HG02885 (cell line): ENCODE results near the gene FLT4.

Experiments used
- ATAC-seq: cut with Tn5 transposase; IDR thresholded peaks from one replicate; pipeline ENCODE4 v1.9.1; 2021; ENCODE audit warnings: mild to moderate bottlenecking; ENCODE audit not compliant: unreplicated experiment, poor library complexity

The FLT4 gene

DNA sequence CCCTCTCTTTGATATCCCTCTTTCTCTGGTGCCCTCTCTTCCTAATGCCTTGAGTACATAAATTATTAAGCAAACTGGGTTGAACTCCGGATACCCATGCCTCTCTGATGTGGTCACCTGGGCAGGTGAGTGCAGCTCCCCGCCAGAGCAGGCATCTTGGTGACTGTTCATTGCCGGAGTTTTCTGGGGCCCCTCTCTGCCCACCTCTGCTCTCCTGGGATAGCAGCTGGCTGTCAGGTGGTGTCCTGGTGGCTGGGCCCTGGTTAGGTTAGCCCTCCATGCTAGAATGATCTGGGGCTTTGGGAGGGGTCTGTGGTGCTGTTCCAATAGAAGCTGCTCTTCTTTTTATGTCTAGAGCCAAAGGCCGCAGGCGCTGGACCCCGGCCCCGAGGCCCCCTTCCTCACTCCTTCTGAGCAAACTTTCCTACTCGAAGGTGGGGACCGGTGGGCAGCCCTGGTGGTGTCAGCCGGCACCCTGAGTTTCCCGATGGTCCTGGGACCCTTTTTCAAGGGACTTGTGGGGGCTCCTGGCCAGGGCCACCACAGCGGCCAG lies 53.2 kb downstream of the FLT4 start:
- ATAC-seq, result no peak

DNA sequence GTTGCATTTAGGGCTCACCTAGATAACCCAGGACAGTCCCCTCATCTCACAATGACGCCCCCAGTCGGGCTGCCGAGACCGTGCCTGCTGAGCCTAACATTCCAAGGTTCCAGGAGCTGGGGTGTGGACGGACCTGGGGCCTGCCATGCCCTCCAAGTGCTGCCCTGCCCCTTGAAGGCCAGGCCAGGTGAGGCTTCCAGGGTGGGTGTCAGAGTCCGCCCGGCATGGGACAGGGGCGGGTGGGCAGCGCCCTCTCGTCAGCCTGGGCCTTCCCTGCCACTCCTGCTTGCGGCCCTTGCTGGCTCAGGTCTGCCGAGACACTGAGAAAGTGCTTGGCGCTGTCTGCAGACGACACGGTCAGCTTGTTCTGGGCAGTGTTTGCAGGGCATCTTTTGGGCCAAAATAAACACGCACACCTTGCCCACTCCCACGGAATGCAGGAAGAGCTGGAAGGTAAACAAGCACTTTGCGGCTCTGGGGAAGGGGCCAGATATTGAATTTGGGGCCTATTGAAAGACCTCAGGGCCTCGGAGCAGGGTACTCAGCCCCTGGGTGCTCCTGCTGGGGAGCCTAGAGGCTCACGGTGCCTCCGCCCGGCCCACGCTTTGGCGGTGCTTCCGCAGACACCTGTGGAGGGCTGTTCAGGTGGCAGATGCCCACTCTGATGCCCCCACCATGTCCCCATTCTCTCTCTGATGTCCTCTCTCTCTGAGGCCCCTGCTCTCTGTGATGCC lies 53.9 kb downstream of the FLT4 start:
- no peak for ATAC-seq

- no peak for ATAC-seq
These were observed 54.4 kb downstream of the FLT4 start for GRCh38 chr5:180595046-180595379.

- ATAC-seq, result no peak
These were observed 54.9 kb downstream of the FLT4 start for GRCh38 chr5:180594311-180595045.

DNA sequence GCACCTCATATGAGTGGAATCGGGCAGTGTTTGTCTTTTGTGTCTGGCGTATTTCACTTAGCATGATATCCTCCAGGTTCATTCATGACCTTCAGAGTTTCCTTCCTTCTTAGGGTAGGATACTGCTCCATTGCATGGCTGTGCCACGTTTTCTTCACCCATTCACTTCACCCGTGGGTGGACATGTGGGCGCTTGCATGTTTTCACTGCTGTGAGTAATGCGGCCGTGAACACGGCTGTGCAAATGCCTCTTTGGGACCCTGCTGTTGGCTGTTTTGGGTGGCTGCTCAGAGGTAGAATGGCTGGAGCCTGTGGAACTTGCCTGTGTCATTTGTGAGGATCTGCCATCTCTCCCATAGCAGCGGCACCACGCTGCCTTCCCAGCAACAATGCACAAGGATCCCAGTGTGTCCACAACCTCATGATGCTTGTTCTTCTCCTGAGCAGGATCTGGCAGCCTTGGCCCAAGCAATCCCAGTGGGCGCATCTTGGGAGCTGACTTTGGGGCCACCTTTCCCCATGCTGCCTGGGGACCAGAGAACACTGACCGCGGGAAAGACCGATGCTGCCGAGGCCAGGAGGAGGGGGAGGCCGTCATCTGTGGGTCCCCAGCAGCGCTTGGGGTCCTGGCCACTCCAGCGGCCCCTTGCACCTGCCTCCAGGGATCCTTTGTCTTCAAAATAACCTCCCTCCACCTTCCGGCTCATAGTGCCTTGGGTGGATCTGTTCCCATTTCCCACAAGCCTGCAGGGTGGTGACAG lies 55.8 kb downstream of the FLT4 start:
- no peak for ATAC-seq

GRCh38 chr5:180592176-180592575 lies 57.2 kb downstream of the FLT4 start:
- no peak for ATAC-seq

DNA sequence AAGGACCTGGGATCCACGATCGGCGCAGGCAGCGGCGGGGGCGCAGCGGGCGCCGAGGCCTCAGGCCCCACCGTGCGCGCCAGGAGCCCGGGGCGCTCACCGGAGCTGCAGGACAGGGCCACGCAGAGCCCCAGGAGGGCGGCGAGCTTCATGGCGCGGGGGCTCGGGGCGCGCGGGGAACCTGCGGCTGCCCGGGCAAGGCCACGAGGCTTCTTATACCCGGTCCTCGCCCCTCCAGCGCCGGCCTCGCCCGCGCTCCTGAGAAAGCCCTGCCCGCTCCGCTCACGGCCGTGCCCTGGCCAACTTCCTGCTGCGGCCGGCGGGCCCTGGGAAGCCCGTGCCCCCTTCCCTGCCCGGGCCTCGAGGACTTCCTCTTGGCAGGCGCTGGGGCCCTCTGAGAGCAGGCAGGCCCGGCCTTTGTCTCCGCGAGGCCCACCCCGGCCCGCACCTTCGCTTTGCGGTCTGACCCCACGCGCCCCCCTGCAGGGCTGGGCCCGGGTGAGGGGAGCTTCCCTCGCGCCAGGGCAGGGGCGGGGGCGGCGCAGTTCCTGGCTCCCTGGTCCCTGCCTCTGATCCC lies 58.0 kb downstream of the FLT4 start, which contains the start of gene SCGB3A1:
Gene SCGB3A1, minus strand, starts transcription at position 189 of the 577 bp plus-strand sequence. Its CDS starts 37 bp downstream, at position 152.
- no peak for ATAC-seq

- no peak for ATAC-seq
These were observed 58.7 kb downstream of the FLT4 start for GRCh38 chr5:180590543-180591310.

GRCh38 chr5:180589771-180590542 lies 59.4 kb downstream of the FLT4 start:
- no peak for ATAC-seq

DNA sequence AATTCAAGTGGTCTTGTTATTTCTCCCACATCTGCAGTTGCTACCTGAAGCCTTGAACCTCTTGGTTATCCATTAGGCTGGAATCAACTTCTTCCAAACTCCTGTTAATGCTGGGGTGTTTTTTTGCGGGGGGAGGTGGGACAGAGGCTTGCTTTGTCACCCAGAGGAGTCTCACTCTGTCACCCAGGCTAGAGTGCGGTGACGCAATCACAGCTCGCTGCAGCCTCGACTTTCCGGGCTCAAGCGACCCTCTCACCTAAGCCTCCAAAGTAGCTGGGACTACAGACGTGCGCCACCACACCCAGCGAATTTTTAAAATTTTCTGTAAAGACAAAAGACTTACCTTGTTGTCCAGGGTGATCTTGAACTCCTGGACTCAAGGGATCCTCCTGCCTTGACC lies 62.5 kb downstream of the FLT4 start:
- no peak for ATAC-seq

- ATAC-seq, result no peak
These were observed 63.2 kb downstream of the FLT4 start for GRCh38 chr5:180586204-180586603.

DNA sequence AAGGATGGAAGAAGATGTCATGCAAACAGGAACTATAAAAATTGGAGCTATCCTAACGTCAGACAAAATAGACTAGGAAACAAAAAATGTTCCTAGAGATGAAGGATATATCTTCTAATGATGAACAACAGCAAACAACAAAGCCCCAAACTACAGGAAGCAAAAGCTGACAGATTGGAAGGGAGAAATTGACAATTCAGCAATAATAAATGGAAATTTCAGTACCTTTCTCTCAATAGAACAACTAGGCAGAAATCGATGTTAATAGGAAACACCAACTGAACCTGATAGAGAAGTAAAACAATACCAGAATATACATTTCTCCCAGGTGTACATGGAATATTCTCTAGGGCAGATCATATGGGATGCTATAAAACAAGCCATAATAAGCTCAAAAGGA lies 65.7 kb downstream of the FLT4 start:
- ATAC-seq, result no peak

DNA sequence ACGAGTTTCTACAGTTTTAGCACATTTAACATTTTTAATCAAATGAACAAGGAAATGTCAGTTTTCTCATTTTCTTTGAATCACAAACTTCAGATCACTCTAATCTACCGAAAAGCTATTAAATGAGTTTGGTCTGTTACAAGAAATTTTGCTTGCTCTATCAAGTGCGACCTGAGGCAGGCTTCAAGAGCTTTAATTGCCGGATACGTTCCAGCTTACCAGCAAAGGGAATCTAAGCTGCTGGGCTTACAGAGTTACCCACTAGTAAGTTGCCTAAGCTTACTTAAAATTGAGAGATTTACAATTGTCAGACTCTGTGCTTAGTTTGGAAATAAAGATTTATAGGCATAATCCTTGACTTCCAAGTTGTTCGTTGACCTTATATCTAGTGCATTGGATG lies 68.7 kb downstream of the FLT4 start:
- ATAC-seq, result no peak

GRCh38 chr5:180575571-180575970 lies 73.8 kb downstream of the FLT4 start:
- ATAC-seq, result no peak

GRCh38 chr5:180568914-180569313 lies 80.5 kb downstream of the FLT4 start:
- ATAC-seq, result no peak

- ATAC-seq, result no peak
These were observed 85.4 kb downstream of the FLT4 start for GRCh38 chr5:180563994-180564393.

DNA sequence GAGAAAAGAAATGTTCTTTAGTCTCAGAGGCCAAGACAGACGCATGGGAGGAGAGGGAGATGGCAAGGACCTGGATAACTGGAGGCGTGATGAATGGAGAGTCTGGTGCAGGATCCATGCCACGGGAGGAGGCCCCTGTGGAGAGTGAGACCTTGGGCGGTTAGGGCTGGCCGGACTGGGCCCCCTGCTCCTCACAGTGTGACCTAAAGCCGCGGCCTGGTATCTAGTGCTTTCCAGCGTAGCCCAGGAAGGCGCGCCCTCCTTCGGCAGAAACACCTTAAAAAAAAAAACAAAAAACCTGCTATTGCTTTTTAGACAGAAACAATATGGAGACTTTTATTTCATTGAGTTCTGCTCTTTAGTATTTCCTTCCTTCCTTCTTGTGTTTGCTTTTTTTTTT lies 91.2 kb downstream of the FLT4 start:
- ATAC-seq, result no peak

DNA sequence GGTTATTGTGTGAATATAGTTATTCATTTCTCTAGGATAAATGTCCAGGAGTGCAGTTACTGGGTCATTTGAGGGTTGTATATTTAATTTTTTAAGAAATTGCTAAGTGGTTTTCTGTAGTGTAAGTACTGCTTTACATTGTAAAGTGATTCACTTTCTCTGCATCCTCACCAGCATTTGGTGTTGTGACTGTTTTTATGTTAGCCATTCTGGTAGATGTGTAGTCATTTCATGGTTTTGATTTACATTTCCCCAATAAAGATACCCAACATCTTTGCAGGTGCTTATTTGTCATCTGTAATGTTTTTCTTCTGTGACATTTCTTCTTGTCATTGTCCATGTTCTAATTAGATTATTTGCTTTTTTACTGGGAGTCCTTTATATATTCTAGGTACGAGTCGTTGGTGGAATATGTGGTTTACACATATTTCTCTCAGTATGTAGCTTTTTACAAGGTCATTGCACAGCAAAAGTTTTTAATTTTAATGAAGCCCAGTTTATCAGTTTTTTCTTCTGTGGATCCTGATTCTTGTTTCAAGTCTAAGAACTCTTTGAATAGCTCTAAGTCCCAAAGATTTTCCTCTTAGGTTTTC lies 92.1 kb downstream of the FLT4 start:
- no peak for ATAC-seq
